ENCODE results near the gene ALOXE3.

The ALOXE3 gene

DNA sequence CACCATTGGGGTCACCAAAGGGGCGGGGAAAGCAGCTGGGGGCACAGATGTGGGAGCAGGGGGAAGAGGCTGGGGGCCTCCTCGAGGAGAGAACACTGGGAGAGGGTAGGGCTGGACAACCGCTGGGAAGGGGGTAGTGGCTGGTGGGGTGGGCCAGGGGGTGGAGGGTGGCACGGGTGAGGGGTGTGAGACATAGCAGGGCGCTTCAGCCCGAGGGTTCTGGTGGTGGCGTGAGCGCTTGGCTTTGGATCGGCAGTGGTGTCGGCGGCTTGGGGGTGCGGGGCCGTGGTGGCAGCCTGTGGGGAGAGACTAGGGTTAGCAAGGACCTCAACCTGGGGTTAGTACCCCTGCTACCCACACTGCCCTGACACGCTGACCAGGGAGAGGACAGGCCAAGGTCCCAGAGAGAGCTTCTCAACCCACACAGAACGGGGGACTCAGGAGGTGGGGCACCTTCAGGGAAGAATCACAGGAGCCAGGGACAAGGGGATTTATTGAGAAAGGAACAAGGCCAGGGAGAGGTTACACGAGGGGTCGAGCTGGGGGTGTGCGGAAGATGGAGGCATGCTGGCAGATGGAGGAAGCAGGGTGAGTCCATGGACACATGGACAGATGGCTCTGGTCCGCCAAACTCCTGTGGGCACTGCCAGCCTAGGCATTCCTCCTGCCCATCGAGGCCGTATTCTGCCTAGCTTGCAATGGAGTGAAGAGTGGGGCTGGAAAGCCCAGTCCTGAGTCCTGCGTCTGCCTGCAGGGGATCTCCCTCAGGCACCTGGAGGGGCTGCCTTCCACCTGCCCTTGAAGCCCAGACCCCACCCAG, 25.5 kb upstream of the ALOXE3 start:
- no peak overlapping the region for H3K9ac ChIP-seq
- no peaks in the 10 kb centered on the region for H3K27me3 ChIP-seq
- peaks cover 61% of the 10 kb centered on the region for H4K20me1 ChIP-seq
- no peak overlapping the region for H3K4me2 ChIP-seq
- no peak for TF ChIP-seq Cebpa-rat (IDR thresholded peaks at IDR 0.05)
- H3K36me3 ChIP-seq, result peaks cover 89% of the 10 kb centered on the region
- H3K4me3 ChIP-seq, result no peak overlapping the region
- H3K4me1 ChIP-seq, result 0 out of 2 replicates have a peak, but pooled peaks cover 5% of the 10 kb centered on the region
- H3K9me3 ChIP-seq, result no peaks in the 10 kb centered on the region
- no peak overlapping the region for H3K27ac ChIP-seq

DNA sequence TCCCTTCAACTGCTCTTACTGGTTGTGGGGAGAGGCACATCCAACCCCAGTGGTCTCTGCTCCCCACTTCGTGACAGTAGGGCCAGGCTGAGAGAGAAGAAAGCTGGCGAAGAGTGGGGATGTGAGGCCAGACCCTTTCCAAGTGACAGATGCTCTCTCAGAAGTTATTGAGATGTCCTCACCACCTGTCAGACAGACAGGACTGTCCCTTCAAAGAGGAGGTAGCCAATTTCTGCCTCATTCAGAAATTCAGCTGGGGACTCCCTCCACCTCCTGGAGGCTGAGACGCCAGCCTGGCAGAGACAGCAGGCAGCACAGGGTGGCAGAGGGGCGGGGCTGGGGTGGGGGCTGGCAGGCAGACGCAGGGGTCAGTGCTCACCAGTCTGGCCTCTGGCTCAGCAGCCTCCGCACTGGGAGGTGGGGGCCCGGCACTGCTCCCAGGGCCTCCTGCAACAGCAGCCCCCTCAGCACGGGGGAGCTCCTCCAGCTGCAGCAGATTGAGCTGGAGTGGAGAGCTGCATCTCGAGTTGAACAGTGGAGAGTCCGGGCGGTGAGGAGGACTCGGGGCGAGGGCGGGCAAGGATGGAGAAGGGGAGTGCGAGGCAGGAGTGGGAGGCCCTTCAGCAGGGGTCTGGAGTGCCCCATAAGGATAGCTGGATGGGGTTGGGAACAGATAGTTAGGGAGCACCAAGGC, 24.7 kb upstream of the ALOXE3 start:
- Histone ChIP-seq H3K9me3 (no peaks in the 10 kb centered on the region), H3K4me1 (peaks cover 8% of the 10 kb centered on the region), H3K4me3 (no peak overlapping the region), H3K27ac (no peak overlapping the region), H3K27me3 (no peaks in the 10 kb centered on the region), H3K9ac (no peak overlapping the region), H3K36me3 (peaks cover 82% of the 10 kb centered on the region), H4K20me1 (peaks cover 55% of the 10 kb centered on the region), H3K4me2 (no peak overlapping the region)
- no peak for TF ChIP-seq Cebpa-rat (IDR thresholded peaks at IDR 0.05)

DNA sequence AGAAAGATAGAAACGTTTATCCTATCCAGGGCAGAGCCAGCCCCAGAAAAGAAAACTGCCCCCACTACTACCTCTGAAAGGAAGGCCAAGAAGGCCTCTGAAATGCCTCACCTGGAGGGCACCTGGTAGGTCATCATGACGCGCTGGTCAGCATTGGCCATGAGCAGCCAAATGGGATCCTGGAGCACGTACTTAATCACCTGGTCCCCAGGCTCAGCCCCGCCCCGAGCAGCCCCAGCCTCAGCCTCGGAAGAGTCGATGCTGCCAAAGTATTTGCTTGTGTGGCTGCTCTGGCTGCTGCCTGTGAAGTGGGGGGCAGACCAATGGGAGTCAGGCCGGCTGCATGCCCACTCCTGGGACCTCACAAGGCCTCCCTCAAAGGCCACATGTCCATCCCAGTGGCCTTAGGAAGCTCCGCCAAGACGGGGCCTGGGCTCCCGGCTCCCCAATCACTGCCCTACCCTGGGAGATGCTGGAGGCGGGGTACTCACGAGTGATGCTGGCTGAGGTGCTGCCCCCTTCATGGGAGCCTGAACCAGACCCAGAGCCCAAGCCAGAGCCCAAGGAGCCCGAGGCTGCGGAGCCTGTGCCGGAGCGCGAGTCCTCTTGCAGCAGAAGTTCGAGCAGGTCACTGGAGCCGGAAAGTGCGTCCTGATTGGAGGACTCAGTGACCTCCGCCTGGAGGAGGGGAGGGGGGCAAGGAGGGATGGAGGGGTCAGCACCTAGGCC, 24.0 kb upstream of the ALOXE3 start:
- Histone ChIP-seq H3K36me3 (peaks cover 74% of the 10 kb centered on the region), H3K27ac (no peak overlapping the region), H3K27me3 (no peaks in the 10 kb centered on the region), H3K9ac (no peak overlapping the region), H3K4me3 (no peak overlapping the region), H3K9me3 (no peaks in the 10 kb centered on the region), H3K4me1 (peaks cover 15% of the 10 kb centered on the region), H4K20me1 (peaks cover 48% of the 10 kb centered on the region), H3K4me2 (no peak overlapping the region)
- no peak for TF ChIP-seq Cebpa-rat (IDR thresholded peaks at IDR 0.05)

DNA sequence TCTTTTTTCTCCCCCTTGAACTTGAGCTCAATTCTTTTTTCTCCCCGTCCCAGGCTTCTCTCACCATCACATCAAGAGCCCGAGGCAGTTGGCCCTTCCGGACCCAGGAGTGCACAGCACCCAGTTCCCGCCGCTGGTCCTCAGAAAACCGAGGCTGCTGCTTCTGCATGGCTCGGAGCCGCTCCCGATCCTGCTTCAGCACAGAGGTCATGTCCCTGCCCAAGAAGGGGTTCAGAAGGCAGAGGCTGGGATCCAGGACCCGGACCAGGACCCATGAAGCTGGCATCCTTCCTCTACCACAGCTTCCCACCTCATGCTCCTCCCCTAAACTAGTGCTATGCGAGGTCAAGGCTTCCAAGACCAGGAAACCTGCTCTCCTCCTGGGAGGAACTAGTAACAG, 23.4 kb upstream of the ALOXE3 start:
- no peak overlapping the region for H3K9ac ChIP-seq
- peaks cover 69% of the 10 kb centered on the region for H3K36me3 ChIP-seq
- H3K27me3 ChIP-seq, result no peaks in the 10 kb centered on the region
- H4K20me1 ChIP-seq, result peaks cover 42% of the 10 kb centered on the region
- no peak for TF ChIP-seq Cebpa-rat (IDR thresholded peaks at IDR 0.05)
- peaks cover 18% of the 10 kb centered on the region for H3K4me1 ChIP-seq
- H3K4me2 ChIP-seq, result no peak overlapping the region
- no peaks in the 10 kb centered on the region for H3K9me3 ChIP-seq
- no peak overlapping the region for H3K4me3 ChIP-seq
- H3K27ac ChIP-seq, result no peak overlapping the region

DNA sequence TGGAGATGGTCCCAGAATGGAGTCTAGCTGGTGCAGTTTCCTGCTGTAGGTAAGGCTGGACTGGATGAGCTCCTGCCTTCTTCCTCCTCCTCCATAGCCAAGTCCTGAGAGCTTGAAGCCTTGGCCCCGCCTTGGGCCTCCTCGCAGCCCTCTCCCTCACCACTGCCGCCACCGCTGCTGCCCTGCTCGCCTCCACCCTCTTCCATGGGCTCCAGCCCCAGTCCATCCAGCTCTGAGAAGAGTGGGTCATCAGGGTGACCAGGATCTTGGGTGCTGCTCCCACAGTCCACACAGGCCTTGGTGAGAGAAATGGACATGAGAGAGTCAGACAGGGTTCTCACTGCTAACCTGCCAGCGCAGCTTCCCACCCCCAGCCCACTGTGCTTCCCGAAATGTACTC, 22.7 kb upstream of the ALOXE3 start:
- no peak overlapping the region for H3K4me3 ChIP-seq
- H3K4me2 ChIP-seq, result no peak overlapping the region
- H3K27ac ChIP-seq, result no peak overlapping the region
- peaks cover 62% of the 10 kb centered on the region for H3K36me3 ChIP-seq
- no peaks in the 10 kb centered on the region for H3K27me3 ChIP-seq
- no peaks in the 10 kb centered on the region for H3K9me3 ChIP-seq
- no peak overlapping the region for H3K9ac ChIP-seq
- TF ChIP-seq Cebpa-rat (IDR thresholded peaks at IDR 0.05), result no peak
- peaks cover 18% of the 10 kb centered on the region for H3K4me1 ChIP-seq
- peaks cover 36% of the 10 kb centered on the region for H4K20me1 ChIP-seq

DNA sequence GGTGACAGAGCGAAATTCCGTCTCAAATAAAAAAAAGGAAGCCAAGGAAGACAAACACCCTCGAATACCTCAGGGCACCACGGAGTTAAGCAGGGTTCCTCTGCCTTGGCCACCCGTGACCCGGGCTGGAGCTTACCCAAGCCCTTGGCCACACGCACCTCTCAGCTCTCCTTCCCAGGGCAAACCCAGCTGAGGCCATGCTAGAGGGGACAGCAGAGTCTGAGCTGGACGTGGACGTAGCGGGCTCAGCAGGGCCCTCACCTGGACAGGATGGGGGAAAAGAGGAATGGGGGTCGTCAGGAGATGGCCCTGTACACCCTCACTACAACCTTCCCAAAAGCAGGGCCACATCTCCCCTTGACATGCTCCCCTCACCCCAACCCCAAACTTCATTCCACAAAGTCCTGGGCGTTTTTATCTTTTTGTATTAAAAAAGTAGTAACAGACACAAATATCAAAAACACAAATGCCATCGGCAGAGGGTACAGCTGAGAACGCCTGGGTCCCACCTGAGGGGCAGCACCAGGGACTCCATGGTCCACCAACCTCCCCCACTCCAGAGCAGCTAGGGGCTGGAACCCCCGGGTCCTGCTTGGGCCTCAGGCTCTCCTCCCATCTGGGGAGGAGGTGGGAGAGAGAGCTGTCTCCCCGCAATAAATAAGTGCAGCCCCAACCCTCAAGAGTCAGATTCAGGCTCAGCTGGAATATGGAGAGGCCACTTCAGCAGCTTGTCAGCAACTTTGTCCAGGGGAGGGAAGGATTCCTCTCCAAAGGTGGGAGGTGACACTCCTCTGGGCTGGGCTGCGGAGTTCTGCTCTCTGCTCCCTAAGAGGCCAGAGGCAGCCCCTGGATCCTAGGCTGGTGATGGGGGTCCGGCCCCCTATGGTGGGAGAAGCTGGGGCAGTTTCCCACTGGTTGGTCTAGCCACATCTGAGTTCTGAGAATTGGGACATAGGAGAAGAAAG, 22.0 kb upstream of the ALOXE3 start:
- H4K20me1 ChIP-seq, result peaks cover 29% of the 10 kb centered on the region
- no peak overlapping the region for H3K27ac ChIP-seq
- no peaks in the 10 kb centered on the region for H3K9me3 ChIP-seq
- no peak overlapping the region for H3K9ac ChIP-seq
- TF ChIP-seq Cebpa-rat (IDR thresholded peaks at IDR 0.05), result no peak
- peaks cover 55% of the 10 kb centered on the region for H3K36me3 ChIP-seq
- H3K4me3 ChIP-seq, result no peak overlapping the region
- peaks cover 18% of the 10 kb centered on the region for H3K4me1 ChIP-seq
- no peaks in the 10 kb centered on the region for H3K27me3 ChIP-seq
- H3K4me2 ChIP-seq, result no peak overlapping the region

DNA sequence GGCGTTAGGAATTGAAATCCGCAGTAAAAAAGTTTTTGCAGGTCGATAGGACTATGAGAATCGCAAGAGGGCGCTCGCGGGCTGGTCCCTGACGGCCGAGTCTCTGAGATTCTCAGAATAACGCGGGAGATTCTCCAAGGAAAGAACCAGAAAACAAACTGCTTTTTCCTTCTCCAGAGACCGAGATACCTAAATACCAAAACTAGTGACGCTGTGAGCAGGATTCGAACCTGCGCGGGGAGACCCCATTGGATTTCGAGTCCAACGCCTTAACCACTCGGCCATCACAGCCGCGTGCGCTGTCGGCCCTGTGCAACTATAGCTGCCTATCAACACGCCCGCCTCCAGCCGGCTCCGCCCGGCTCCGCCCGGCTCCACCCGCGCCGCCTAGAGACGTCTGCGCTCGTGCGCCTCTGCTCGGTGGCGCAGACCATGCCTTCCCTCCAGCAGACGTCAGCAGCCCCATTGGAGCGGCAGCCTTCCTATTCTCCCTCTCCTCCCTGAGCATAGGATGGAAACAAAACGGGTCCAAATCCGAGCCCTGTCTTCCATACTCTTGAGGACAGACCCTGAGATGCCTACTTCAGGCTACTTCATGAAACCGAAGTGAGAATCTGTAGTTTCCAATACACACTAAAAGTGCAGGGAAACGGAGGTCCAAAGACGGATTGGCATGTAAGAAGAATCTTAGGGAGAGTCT, 20.5 kb upstream of the ALOXE3 start:
- no peak for TF ChIP-seq Cebpa-rat (IDR thresholded peaks at IDR 0.05)

DNA sequence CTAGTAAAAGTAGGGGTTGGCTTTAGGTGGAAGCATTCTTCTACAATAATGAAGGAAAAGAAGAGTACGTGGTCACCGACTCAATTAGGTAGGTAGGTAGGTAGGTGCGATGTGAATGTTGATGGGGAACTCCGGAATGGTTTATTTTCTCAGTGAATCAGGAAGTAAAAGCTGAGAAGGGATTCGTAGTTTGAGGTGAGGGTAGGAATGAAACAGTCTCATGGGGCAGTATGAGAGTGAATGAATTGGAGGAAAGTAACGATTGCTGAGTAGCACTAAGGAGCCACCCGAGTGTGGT, 20.0 kb upstream of the ALOXE3 start:
- H3K4me2 ChIP-seq, result peak overlapping the region; percentile 96
- no peaks in the 10 kb centered on the region for H3K27me3 ChIP-seq
- peak overlapping the region; percentile 80 for H3K9ac ChIP-seq
- no peaks in the 10 kb centered on the region for H3K9me3 ChIP-seq
- peaks cover 22% of the 10 kb centered on the region; the same call in 1 of the 2 replicates for H4K20me1 ChIP-seq
- H3K4me1 ChIP-seq, result peaks cover 18% of the 10 kb centered on the region
- H3K4me3 ChIP-seq, result peak overlapping the region; percentile 68
- TF ChIP-seq Cebpa-rat (IDR thresholded peaks at IDR 0.05), result no peak
- H3K36me3 ChIP-seq, result peaks cover 35% of the 10 kb centered on the region
- peak overlapping the region; percentile 18; the same call in 1 of the 2 replicates for H3K27ac ChIP-seq

More for the DNA sequence above, 20.5 kb upstream of the ALOXE3 start:
- Histone ChIP-seq H3K27me3 (no peaks in the 10 kb centered on the region), H3K9me3 (no peaks in the 10 kb centered on the region), H3K4me3 (peak overlapping the region; percentile 68), H3K4me2 (peak overlapping the region; percentile 96), H4K20me1 (peaks cover 22% of the 10 kb centered on the region; the same call in 1 of the 2 replicates), H3K36me3 (peaks cover 39% of the 10 kb centered on the region), H3K4me1 (peaks cover 18% of the 10 kb centered on the region), H3K27ac (peak overlapping the region; percentile 68), H3K9ac (peak overlapping the region; percentile 80)

All from BLaER1 (cell line).